OCI-LY7 (cell line): Measurements from ENCODE around the gene HIF1A. TPM values are rescaled to one million over a fixed set of nuclear protein-coding genes. Genes with fewer than 3 reads are reported as not detected.
"Not testable (repeated sequence)": the region's sequence is repeated elsewhere in the genome, so short reads cannot be mapped to it uniquely, and the experiment has no call there.

Source experiments
- BruUV-seq: library from RNA; stranded (reverse); fragments of 400-500 nt; replicated peaks from 2 replicates; lab custom pipeline; 2021; lab: Mats Ljungman, UMichigan
- CTCF ChIA-PET: fragments of 300-600 bp; sonication (Branson Sonifier 250); formaldehyde crosslinking; loops from one replicate; lab custom pipeline; 2022; ENCODE audit warnings: antibody characterized with exemption; ENCODE audit not compliant: unreplicated experiment; lab: Charles Lee
- POLR2A ChIA-PET: fragments of 300-600 bp; sonication (Branson Sonifier 250); formaldehyde crosslinking; loops from one replicate; lab custom pipeline; 2022; ENCODE audit warnings: antibody characterized with exemption; lab: Charles Lee
- DNase-seq: peaks from one replicate; pipeline ENCODE4 v3.0.0-alpha.2; 2015; ENCODE audit warnings: low spot score
- H2AFZ ChIP-seq: fragments of 200-600 bp; sonication (generic), shearing (Covaris generic); 2 replicates; pipeline ENCODE4 v1.6.1; 2014; ENCODE audit warnings: mild to moderate bottlenecking, antibody characterized with exemption, low read length, moderate library complexity
- H3K27ac ChIP-seq: fragments of 200-600 bp; sonication (generic); 2 replicates; pipeline ENCODE4 v1.5.1; 2014; ENCODE audit warnings: mixed run types, low read depth, mild to moderate bottlenecking, moderate library complexity, low read length, inconsistent platforms; ENCODE audit not compliant: poor library complexity, severe bottlenecking
- H3K36me3 ChIP-seq: fragments of 200-600 bp; sonication (generic); 2 replicates; pipeline ENCODE4 v1.6.1; 2014; ENCODE audit warnings: mild to moderate bottlenecking, antibody characterized with exemption, low read length, moderate library complexity, mixed read lengths; ENCODE audit not compliant: insufficient read depth
- H3K4me1 ChIP-seq: fragments of 200-600 bp; sonication (generic); 2 replicates; pipeline ENCODE4 v1.5.1; 2014; ENCODE audit warnings: mild to moderate bottlenecking, low read length; ENCODE audit not compliant: insufficient read depth, poor library complexity, severe bottlenecking
- H3K4me2 ChIP-seq: fragments of 200-600 bp; sonication (generic); 2 replicates; pipeline ENCODE4 v1.6.1; 2014; ENCODE audit warnings: mild to moderate bottlenecking, low read length
- H3K4me3 ChIP-seq: fragments of 200-600 bp; sonication (generic); 2 replicates; pipeline ENCODE4 v1.5.1; 2014; ENCODE audit warnings: mild to moderate bottlenecking, low read depth, low read length; ENCODE audit not compliant: poor library complexity, severe bottlenecking
- H3K79me2 ChIP-seq: fragments of 200-600 bp; sonication (generic); 2 replicates; pipeline ENCODE4 v1.6.1; 2016; ENCODE audit warnings: low read depth, mild to moderate bottlenecking, low read length, moderate library complexity, mixed read lengths; ENCODE audit not compliant: insufficient read depth
- H3K9me2 ChIP-seq: fragments of 200-600 bp; sonication (generic); 2 replicates; pipeline ENCODE4 v1.6.1; 2016; ENCODE audit warnings: mild to moderate bottlenecking, low read length, mixed read lengths; ENCODE audit not compliant: insufficient read depth
- H3K9me3 ChIP-seq: fragments of 200-600 bp; sonication (generic); 2 replicates; pipeline ENCODE4 v1.6.1; 2014; ENCODE audit warnings: mild to moderate bottlenecking, mixed run types, low read length, mixed read lengths
- H4K20me1 ChIP-seq: fragments of 200-600 bp; sonication (generic); 2 replicates; pipeline ENCODE4 v1.6.1; 2014; ENCODE audit warnings: mild to moderate bottlenecking, antibody characterized with exemption, low read length, moderate library complexity, mixed read lengths; ENCODE audit not compliant: insufficient read depth
- CTCF ChIP-seq: fragments of 200-600 bp; sonication (generic); conservative IDR thresholded peaks from 2 replicates; pipeline ENCODE4 v1.5.1; 2014; ENCODE audit warnings: mild to moderate bottlenecking, antibody characterized with exemption, low read length, moderate library complexity, mixed read lengths
- EZH2phosphoT487 ChIP-seq: fragments of 200-600 bp; sonication (generic); IDR thresholded peaks from 2 replicates; pipeline ENCODE4 v1.6.1; 2018; ENCODE audit warnings: low read depth, borderline replicate concordance, mild to moderate bottlenecking, mixed run types, antibody characterized with exemption, low read length, moderate library complexity, mixed read lengths
- intact Hi-C: fragments of 100-400 bp; cut with micrococcal nuclease; formaldehyde crosslinking; loops from one replicate; pipeline ENCODE4 v1.10.0; 2022; ENCODE audit not compliant: unreplicated experiment
- total RNA-seq, 2 experiments: library from RNA; depleted of rRNA in 1 of 2; stranded (reverse); fragments of >200 nt in 1 of 2; shearing (Covaris generic) in 1 of 2; gene quantifications; 2 replicates each; pipeline ENCODE4 v1.2.3, GENCODE V29; 2014 to 2022

Gene HIF1A
- total RNA-seq, 2 experiments from 2014 or later: 71.7 to 88.1 TPM

- Histone ChIP-seq H3K79me2 (peaks cover 9% of the 10 kb centered on the region; the same call in 1 of the 2 replicates), H3K9me3 (no peaks in the 10 kb centered on the region), H3K9me2 (no peaks in the 10 kb centered on the region), H4K20me1 (no peaks in the 10 kb centered on the region), H3K4me2 (no peak overlapping the region), H3K27ac (no peak overlapping the region), H3K4me3 (no peak overlapping the region), H2AFZ (no peak overlapping the region), H3K4me1 (peaks cover 8% of the 10 kb centered on the region), H3K36me3 (peaks cover 98% of the 10 kb centered on the region)
- ChIA-PET CTCF (no interaction called here), POLR2A (interaction anchor here (0.6 to 2.8 kb wide), 8 partner anchors 8 to 1776 kb away, joined by 3 to 24 read pairs (median 4); no protein-coding TSS in a partner anchor)
- BruUV-seq: TSS peak; percentile 31
- intact Hi-C loops: no loop called here
- no peak for TF ChIP-seq CTCF
- TF ChIP-seq EZH2phosphoT487: no peak
- no peak for DNase-seq
These were observed 43.8 kb downstream of the HIF1A start for GRCh38 chr14:61739133-61739532.

DNA sequence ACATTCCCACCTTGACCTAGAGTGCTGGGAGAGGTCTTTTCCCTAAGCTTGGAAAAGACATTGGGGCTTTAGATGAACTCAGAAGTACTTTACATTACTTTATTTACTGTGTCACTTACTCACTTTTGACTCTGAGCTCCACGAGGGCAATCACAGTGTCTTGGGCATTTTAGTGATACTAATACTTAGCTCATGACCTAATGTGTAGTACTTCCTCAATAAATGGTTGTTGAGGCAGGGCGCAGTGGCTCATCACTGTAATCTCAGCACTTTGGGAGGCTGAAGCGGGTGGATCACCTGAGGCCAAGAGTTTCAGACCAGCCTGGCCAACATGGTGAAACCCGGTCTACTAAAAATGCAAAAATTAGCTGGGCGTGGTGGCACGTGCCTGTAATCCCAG lies 47.1 kb downstream of the HIF1A start:
- Histone ChIP-seq H3K79me2 (peaks cover 12% of the 10 kb centered on the region; the same call in 1 of the 2 replicates), H3K4me3 (no peak overlapping the region), H3K27ac (no peak overlapping the region), H3K9me3 (no peaks in the 10 kb centered on the region), H3K36me3 (peaks cover 98% of the 10 kb centered on the region), H4K20me1 (no peaks in the 10 kb centered on the region), H3K4me2 (no peak overlapping the region), H3K4me1 (peaks cover 15% of the 10 kb centered on the region), H3K9me2 (no peaks in the 10 kb centered on the region), H2AFZ (no peak overlapping the region)
- TF ChIP-seq CTCF (no peak), EZH2phosphoT487 (no peak)
- ChIA-PET CTCF (interaction anchor here (1.0 kb wide), 1 partner anchor 19 kb away, joined by 3 read pairs; no protein-coding TSS in a partner anchor), POLR2A (interaction anchor here (0.6 to 1.7 kb wide), 6 partner anchors 8 to 654 kb away, joined by 3 to 14 read pairs (median 6); partner anchors contain the start of gene SNAPC1)
- intact Hi-C loops: no loop called here
- no TSS peak for BruUV-seq
- no peak for DNase-seq

- no peak overlapping the region for H3K4me2 ChIP-seq
- H3K9me2 ChIP-seq: no peaks in the 10 kb centered on the region
- no peak for DNase-seq
- H3K36me3 ChIP-seq: peaks cover 98% of the 10 kb centered on the region
- H2AFZ ChIP-seq: no peak overlapping the region
- TF ChIP-seq CTCF (no peak), EZH2phosphoT487 (no peak)
- CTCF ChIA-PET: interaction anchor here (0.6 kb wide), 1 partner anchor 273 kb away, joined by 4 read pairs; no protein-coding TSS in a partner anchor
- H4K20me1 ChIP-seq: no peaks in the 10 kb centered on the region; the same call in 1 of the 2 replicates
- H3K27ac ChIP-seq: no peak overlapping the region
- peaks cover 22% of the 10 kb centered on the region for H3K4me1 ChIP-seq
- no peaks in the 10 kb centered on the region for H3K9me3 ChIP-seq
- no peak overlapping the region for H3K4me3 ChIP-seq
- H3K79me2 ChIP-seq: peaks cover 23% of the 10 kb centered on the region; the same call in 1 of the 2 replicates
- POLR2A ChIA-PET: interaction anchor here (0.7 to 1.5 kb wide), 7 partner anchors 15 to 1386 kb away, joined by 3 to 5 read pairs (median 3); no protein-coding TSS in a partner anchor
- intact Hi-C loops: no loop called here
- no TSS peak for BruUV-seq
These were observed 48.9 kb downstream of the HIF1A start for GRCh38 chr14:61744238-61744637.

GRCh38 chr14:61746346-61746745 lies 51.0 kb downstream of the HIF1A start:
- ChIA-PET CTCF (interaction anchor here (0.6 to 1.2 kb wide), 4 partner anchors 18 to 267 kb away, joined by 3 to 4 read pairs (median 4); no protein-coding TSS in a partner anchor), POLR2A (interaction anchor here (0.6 to 2.5 kb wide), 15 partner anchors 8 to 1694 kb away, joined by 3 to 10 read pairs (median 3); partner anchors contain the start of gene SNAPC1)
- H2AFZ ChIP-seq, H3K9me2 ChIP-seq, H4K20me1 ChIP-seq, BruUV-seq, H3K9me3 ChIP-seq, H3K4me3 ChIP-seq, intact Hi-C loops: not testable (repeated sequence)
- H3K4me1 ChIP-seq: peaks cover 41% of the 10 kb centered on the region
- peaks cover 30% of the 10 kb centered on the region; the same call in 1 of the 2 replicates for H3K79me2 ChIP-seq
- peaks cover 85% of the 10 kb centered on the region for H3K36me3 ChIP-seq
- H3K27ac ChIP-seq: peak overlapping the region; percentile 43
- H3K4me2 ChIP-seq: peak overlapping the region; percentile 83; the same call in 1 of the 2 replicates
- DNase-seq: peak; percentile 39
